Skeletal muscle cell (primary cell): ENCODE measurements around the gene NPPB.

Experiments
- DNase-seq: peaks from one replicate; pipeline ENCODE4 v3.0.0-alpha.2; 2010; ENCODE audit warnings: low read depth
- H3K4me3 ChIP-seq: 2 replicates; pipeline ENCODE4 v1.5.1; 2011; ENCODE audit warnings: low read depth, mild to moderate bottlenecking, control low read depth, low read length, moderate library complexity

NPPB gene

DNA sequence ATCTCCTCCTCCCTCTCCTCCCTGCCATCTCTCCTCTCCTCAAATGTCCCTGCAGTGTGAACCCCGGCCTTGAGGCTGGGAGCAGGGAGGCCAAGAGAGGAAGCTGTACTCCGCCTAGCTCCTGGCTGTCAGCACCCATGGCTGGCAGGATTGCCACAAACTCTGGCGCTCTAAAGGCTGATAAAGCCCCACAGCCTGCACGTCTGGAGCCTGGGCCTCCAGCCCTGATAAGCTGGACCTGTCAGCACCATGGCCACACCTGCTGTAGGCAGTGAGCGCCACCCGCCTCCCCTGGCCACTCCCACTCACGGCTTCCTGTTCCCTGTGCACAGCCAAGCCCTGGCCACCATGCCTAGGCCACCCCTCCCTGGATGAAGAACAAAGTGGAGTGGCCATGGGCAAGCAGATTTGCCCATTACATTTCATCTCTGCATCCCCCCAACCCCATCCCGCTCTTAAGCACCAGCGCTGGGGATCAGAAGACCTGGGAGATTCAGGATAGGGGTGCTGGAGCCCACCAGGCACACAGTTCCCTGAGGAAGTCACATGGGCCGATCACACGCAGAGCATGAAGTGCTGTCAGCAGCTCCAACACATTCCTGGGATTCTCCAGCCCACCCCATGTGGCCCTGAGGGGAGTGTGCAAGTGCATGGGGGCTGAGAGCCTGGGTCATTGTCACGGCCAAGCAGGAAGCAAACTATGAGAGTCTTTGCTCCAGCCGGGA lies 24.2 kb upstream of the NPPB start:
- no peak overlapping the region for H3K4me3 ChIP-seq
- no peak for DNase-seq

DNA sequence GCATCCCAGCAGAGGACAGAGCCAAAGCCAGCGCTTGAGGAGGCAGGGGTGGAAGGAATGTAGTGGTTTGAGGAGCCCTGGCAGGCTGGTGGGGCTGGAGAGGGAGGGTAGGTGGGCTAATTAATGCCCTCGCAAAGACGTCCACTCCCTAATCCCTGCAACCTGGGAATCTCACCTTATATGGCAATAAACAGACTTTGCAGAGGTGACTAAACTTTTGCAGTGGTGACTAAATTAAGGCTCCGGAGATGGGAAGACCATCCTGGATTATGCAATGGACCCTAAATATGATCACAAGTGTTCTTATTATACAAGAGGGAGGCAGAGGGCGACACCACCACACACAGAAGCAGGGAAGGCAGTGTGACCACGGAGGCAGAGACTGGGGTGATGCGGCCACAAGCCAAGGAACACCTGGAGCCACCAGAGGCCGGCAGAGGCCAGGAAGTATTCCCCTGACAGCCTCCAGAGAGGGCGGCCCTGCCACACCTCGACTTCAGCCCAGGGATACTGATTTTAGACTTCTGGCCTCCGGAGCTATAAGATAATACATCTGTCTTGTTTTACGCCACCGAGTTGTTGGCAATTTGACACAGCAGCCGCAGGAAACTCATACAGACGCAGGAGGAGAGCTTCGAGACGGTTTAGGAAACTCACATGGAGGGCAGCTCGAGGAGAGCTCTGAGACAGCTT lies 23.1 kb upstream of the NPPB start:
- no peak for DNase-seq
- no peak overlapping the region for H3K4me3 ChIP-seq

DNA sequence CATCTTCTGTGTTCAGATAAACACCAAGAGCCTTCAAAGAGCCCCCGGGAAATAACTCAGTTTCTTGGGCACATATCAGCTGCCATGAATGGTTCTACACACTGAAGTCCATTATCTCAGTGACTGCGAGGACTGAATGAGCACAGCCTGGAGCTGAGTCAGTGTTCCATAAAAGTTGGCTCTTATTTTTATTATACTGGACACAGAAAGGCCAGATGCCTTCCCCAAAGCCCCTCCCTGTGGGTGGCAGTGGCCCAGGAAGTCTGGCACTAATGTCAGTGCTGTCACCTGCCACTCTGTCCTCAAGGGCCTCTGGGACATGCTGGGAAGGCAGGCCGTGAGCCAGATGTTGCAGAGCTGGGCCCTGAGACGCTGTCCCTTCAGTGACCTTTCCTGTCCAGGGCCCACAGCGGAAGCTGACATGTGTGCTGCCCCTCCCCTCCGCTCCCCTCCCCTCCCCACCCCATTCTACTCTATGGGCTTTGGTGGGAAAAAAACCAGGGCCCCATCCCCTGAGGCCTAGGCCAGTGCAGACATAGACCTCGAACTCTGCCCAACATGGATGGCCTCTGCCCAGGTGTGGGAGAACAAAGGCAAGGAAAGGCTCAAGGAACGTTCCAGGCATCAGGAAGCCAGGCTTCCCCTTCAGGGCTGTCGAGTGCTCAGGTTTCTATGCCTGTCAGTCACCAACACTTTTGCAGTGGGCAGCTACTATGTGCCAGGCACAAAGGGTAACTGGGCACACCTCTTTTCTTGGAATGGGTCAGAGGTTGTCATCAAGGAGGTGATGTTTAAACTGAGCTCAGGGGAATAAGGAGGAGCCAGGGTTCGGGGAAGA lies 22.4 kb upstream of the NPPB start:
- H3K4me3 ChIP-seq: no peak overlapping the region
- DNase-seq: no peak

DNA sequence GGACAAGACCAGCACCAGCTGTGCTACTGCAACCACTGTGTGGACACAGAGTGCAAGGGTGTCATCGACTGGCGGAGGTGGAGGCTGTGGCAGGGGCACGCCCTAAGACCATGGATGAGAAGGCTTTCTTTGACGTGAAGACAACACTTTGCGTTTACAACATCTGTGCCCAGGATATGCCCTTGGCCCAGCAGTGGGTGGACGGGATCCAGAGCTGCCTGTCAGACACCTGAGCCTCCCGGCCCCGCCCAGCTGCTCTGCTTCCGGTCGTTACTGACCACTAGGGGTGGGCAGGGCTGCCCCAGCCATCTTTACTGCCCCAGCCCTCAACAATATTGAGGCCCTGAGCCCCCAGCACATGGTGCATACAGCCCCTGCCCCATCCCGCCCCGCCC lies 21.4 kb upstream of the NPPB start:
- no peak for DNase-seq
- H3K4me3 ChIP-seq: no peak overlapping the region

DNA sequence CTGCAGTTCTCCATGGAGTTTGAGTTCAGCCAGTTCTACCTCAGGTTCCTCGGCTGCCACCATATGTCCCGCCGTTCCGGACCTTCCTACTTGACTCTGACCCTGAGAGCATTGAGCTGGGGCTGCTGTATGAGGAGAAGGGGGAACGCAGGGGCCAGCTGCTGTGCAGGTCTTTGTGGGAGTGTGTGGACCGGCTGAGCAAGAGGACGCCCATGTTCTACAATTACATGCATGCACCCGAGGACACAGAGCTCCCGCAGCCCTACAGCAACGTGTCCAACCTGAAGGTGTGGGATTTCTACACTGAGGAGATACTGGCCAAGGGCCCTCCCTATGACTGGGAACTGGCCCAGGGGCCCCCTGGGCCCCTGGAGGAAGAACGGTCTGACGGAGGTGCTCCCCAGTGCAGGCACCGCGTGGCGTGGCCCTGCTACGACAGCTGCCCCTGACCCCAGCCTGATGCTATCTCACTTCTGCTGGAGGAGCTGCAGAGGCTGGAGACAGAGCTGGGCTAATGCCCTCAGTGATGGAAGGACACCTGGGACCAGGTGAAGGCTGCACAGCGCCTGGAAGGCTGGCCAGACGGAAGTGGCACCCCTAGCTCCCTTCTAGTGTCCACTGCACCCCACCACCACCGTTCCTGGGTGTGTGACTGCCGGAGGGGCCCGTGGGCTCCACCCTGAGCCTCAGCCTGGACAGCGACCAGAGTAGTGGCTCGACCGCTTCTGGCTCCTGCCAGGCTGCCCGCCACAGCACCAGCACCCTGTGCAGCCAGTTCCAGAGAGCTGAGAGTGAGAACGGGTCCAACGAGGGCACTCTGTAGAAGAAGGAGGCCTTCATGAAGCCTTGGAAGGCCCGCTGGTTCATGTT lies 20.8 kb upstream of the NPPB start:
- H3K4me3 ChIP-seq: no peak overlapping the region
- DNase-seq: no peak

DNA sequence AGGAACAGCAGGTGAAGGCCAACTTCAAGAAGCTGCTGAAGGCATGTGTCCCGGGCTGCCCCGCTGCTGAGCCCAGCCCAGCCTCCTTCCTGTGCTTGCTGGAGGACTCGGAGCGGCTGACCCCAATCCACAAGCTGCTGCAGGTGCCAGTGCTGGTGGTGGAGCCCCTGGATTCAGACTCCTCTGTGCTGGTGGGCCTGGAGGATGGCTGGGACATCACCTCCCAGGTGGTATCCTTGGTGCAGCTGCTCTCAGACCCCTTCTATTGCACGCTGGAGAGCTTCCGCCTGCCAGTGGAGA lies 20.1 kb upstream of the NPPB start:
- no peak overlapping the region for H3K4me3 ChIP-seq
- no peak for DNase-seq

DNA sequence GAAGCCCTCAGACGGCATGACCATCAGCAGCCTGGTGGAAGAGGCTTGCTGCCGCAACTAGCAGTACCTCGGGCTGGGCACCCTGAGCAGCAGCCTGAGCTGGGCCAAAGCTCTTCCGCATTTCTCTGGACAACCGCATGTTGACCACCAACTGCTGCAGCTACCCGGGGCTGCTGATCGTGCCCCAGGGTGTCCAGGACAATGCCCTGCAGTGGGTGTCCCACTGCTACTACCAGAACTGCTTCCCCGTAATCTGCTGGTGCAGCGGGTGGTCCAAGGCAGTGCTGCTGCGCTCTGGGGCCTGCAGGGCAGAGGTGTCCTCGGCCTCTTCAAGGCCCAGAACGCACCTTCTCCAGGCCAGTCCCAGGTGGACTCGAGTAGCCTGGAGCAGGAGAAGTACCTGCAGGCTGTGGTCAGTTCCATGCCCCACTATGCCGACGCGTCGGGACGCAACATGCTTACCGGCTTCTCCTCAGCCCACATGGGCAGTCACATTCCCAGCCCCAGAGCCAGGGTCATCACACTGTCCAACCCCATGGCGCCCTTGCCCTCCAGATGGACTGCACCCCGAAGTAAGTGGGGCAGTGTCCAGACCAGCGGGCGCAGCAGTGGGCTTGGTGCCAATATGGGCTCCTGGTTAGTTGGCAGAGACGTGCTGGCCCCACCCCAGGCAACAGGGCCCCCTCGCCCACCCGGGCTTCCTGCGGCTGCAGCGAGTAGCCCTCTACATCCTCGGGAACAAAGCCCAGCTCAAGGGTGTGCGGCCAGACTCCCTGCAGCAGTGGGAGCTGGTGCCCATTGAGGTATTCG lies 19.5 kb upstream of the NPPB start:
- no peak for DNase-seq
- no peak overlapping the region for H3K4me3 ChIP-seq

DNA sequence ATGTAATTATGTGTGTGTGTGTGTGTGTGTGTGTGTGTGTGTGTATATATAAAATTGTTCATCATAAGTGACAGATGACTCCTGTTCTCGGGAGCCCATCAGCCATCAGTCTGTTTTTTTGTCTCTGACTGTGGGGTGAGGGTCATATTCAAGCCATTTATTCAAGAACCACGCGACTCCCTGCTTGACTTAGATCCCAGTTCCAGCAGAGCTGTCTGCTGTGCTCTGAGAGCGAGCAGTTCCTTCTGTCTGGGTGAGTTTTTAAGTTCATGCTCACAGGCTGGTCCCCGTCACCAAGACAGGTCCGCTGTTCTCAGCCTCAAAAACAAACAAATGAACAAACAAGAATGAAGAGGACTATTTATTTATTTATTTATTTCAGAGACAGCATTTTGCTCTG lies 18.3 kb upstream of the NPPB start:
- H3K4me3 ChIP-seq: no peak overlapping the region
- no peak for DNase-seq

DNA sequence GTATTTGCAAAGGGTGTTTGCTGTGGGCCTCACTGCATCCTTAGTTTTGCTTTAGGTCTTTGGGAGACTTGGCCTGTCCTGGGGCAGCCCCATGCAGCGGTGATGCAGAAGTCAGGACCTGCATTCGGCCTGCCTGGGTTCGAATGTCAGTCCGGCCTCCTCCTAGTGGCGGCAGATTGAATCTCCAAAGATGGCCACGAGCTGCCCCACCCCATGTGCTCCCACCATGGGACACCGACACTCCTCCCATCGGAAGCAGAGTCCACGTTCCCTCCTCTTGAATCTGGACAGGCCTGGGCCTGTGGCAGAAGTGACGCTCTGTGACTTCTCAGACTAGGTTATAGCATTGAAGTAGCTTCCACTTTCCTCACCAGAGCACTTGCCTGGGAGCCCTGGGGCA lies 16.3 kb upstream of the NPPB start:
- no peak overlapping the region for H3K4me3 ChIP-seq
- DNase-seq: no peak

DNA sequence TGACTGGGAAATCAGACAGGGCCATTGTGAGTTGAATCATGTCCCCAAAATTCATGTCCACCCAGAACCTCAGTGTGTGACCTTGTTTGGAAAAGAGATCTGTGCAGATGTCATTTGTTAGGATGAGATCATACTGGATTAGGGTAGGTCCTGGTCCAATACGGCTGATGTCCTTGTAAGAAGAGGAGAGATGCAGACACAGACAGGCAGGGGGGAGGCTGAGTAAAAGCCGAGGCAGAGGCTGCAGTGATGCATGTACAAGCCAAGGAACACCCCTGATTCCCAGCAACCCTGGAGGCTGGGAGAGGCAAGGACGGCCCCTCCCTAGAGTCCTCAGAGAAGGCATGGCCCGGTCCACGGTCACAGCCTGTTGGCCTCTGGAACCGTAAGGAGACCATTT lies 15.9 kb upstream of the NPPB start:
- DNase-seq: no peak
- H3K4me3 ChIP-seq: no peak overlapping the region

DNA sequence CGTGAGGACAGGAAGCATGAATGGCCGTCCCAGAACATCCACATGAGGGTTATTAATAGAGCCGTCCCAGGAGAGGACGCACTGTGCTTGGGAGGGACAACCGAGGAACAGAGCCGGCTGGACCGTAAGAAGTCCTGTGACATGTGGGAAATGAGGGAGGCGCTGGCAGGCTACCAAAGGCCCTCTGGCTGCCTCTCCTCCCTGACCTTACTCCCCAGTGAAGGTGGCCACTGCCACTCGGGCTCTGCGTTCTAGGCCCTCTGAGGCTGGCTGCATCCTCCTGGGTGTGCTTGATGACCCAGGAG lies 15.5 kb upstream of the NPPB start:
- no peak overlapping the region for H3K4me3 ChIP-seq
- DNase-seq: no peak

DNA sequence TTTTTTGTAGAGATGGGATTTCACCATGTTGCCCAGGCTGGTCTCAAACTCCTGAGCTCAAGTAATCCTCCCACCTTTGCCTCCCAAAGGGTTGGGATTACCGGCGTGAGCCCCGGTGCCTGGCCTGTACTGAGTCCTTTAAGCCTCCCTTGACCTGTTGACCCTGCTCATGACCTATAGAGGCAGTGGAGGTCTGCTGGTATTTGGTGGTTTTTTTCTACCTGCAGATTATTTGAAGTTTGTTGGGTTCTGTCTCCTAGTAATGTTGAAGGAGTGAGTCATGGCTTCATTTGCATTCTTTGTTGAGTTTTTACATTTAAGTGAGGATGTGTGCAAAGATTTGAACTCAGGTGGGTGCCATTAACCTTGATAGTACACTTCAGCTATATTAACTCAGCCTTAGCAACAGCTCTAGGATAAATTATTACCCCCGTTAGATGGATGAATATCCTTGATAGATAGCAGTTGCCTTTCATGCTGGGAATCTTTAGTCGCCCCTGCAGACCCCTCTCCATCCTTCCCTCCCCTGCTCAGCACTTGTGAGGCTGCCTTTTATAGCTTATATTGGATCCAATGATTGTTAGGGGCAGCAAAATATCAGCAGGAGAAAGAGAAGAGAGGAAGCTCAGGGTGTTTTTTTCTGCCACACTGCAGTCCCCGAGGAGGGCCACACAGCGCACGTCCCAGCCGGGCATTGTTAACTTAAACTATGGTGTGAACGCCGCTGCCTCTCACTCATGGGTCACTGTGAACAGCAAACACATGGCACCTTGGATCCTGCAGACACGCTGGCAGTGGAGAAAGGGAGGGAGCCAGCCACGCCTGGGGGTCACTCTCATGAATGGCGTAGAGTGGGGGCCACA lies 14.9 kb upstream of the NPPB start:
- H3K4me3 ChIP-seq: no peak overlapping the region
- DNase-seq: no peak

DNA sequence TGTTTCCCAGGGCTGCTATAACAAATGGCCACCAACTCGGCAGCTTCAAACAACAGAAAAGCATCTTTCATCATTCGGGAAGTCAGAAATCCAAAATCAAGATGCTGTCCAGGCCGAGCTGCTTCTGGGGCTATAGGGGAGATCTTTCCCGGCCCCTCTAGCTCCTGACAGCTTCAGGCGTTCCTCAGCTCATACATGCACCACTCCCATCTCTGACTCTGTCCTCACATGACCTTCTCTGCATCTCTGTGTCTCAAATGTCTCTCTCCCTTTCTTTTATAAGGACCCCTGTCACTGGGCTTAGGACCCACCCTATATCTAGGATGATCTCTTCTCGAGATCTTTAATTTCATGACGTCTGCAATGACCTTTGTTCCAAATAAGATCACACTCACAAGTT lies 13.8 kb upstream of the NPPB start:
- DNase-seq: no peak
- H3K4me3 ChIP-seq: no peak overlapping the region

DNA sequence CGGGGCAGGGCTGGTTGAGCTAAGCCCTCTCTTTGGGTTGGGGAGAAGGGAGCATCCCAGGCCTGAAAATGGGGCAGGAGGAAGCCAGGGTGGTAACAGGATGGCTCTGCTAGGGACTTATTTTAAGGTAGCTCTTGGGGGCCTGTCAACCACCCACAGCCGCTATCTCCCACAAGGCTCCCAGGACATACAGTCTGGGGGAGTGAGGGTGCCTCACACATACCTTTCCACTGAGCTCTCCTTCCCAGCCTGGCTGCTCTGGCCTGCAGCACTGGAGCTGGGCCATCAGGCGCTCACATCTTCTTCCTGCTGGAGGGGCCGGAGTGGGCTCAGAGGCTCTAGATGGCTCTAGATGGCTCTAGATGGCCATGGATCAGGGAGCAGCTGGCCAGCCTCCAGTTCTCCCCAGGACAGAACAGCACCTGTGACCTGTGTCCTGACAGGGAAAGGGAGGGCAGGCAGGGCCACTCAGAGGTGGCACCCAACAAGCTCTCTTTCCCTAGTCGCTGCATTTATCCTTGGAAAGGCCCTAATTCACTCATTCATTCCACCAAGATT lies 11.0 kb upstream of the NPPB start:
- DNase-seq: no peak
- H3K4me3 ChIP-seq: no peak overlapping the region

DNA sequence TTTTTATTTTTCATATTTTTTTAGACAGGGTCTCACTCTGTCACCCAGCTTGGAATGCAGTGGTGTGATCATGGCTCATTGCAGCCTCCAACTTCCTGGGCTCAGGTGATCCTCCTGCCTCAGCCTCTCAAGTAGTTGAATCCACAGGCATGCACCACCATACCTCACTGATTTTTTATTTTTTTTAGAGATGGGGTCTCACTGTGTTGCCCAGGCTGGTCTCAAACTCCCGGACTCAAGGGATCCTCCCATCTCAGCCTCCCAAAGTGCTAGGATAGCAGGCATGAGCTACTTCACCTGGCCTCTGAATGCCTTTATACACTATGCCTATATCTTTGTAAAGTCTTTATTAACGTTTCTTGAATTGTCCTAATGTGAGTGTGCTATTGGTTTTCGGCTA lies 10.4 kb upstream of the NPPB start:
- no peak overlapping the region for H3K4me3 ChIP-seq
- no peak for DNase-seq

DNA sequence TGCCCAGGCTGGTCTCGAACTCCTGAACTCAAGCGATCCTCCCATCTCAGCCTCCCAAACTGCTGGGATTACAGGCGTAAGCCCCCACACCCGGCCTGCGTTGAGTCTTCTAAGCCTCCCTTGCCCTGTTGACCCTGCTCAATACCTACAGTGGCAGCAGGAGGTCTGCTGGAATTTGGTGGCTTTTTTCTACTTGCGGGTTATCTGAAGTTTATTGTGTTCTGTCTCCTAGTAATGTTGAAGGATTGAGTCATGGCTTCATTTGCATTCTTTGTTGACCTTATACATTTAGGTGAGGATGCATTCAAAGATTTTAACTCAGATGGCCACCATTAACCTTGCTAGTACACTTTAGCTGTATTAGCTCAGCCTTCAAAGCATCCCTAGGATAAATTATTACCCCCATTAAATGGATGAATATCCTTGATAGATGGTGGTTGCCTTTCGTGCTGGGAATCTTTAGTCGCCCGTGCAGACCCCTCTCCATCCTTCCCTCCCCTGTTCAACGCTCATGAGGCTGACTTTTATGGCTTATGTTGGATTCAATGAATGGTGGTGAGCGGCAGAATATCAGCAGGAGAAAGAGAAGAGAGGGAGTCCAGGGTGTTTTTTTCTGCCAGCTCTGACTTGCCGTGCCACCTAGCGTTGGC lies 9.7 kb upstream of the NPPB start:
- H3K4me3 ChIP-seq: no peak overlapping the region
- no peak for DNase-seq

DNA sequence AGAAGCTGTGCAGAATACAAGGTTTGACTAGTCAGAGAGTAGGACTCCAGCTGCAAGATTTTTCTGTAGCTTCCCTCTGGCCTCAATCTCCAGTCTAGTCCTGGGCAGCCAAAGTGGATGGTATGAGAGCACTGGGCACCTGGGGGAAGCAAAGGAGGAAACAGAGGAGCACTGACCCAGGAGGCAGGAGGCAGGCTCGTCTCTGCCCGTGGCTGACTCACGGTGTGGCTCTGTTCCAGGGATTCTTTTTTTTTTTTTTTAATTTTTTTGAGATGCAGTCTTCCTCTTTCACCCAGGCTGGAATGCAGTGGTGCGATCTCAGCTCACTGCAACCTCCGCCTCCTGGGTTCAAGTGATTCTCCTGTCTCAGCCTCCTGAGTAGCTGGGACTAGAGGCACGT lies 4.1 kb upstream of the NPPB start:
- DNase-seq: no peak
- H3K4me3 ChIP-seq: no peak overlapping the region

DNA sequence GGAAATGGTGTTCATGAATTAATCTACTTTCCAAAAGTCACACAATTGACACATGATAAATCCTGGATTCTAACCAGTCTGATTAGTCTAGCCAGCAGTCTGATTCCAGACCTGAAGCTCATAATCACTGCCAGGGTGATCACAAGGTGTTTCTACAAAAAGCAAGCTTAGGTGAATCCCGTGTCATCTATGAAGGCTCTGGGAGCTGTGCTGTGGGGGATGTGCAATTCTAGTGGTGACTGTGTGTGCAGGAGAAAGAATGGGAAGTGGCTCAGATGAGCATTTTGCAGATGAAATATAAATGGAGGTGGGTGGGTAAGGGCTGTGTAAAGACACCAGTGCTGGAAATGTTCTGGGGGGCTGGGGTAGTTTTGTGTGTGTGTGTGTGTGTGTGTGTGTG lies 1.8 kb upstream of the NPPB start:
- no peak for DNase-seq
- H3K4me3 ChIP-seq: no peak overlapping the region
